ENCODE data around the gene COL5A2. TPM values are rescaled to one million over a fixed set of nuclear protein-coding genes. Genes with fewer than 3 reads are reported as not detected.

COL5A2 gene
- total and polyA plus RNA-seq, 4 donors, result 3.2 to 83.5 (median 9.1) TPM

DNA sequence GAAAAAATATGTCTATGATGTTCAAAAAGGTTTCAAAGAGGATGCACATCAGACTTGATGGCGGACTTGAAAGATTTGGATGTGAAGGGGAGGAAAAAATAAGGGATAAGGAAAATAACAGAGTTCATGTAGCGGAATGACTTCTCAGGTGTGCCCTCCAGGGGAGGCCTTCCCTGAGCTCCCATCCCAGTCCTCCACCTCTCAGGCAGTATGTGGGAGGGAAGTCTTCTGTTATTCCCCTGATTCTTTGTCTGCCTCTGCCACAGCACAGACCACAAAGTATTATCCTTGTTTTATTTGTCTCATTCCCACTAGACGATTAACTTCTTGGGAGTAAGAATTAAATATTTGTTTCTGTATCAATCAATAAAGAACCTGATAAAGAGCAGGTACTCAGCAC is 17.7 kb downstream of the COL5A2 start:
- H3K27ac ChIP-seq (ENCODE audit: low read depth in 1 of 2, low read length in 2 of 2), result no peak overlapping the region
- no peaks in the 10 kb centered on the region for H3K9me3 ChIP-seq (ENCODE audit: control insufficient read depth in 4 of 4, low read length in 3 of 4)
- 75% methylated on average over 3 of the region's 3 CpGs for WGBS
- H3K36me3 ChIP-seq (ENCODE audit: control insufficient read depth in 4 of 4, insufficient read depth in 3 of 4, low read depth in 1 of 4, low read length in 3 of 4), result no peaks in the 10 kb centered on the region
- H3K4me3 ChIP-seq (ENCODE audit: low read depth in 1 of 3, low read length in 3 of 3), result no peak overlapping the region
- H3K4me1 ChIP-seq (ENCODE audit: control insufficient read depth in 4 of 4, insufficient read depth in 4 of 4, low read length in 3 of 4), result peaks cover 0 to 19% (median 14%) of the 10 kb centered on the region in 4 donors
- no peaks in the 10 kb centered on the region for H3K27me3 ChIP-seq (ENCODE audit: control insufficient read depth in 4 of 4, insufficient read depth in 4 of 4, low read length in 3 of 4)
- DNase-seq (ENCODE audit: low spot score), result no peak
- no peak overlapping the region for H3K9ac ChIP-seq (ENCODE audit: low read depth in 1 of 2, low read length in 2 of 2)
- no peak for TF ChIP-seq JUND (IDR thresholded peaks at IDR 0.05)
- no peak for TF ChIP-seq HNF4A (conservative IDR thresholded peaks at IDR 0.05)
- no peak for TF ChIP-seq FOXA1 (IDR thresholded peaks at IDR 0.05)
- TF ChIP-seq HNF4G (IDR thresholded peaks at IDR 0.05), result no peak

DNA sequence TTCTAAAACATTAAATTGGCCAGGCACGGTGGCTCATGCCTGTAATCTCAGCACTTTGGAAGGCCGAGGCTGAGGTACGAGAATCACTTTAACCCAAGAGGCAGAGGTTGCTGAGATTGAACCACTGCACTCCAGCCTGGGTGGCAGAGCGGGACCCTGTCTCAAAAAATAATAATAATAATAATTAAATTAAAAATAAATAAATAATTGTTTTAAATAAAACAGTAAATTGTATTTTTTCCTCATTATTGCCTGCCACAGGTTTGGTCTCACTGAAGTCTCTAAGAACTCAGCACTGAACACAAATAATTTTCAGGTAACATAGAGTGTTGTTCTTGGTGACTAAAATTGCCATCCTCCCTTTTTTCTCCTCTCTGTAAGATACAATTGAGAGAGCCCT is 19.8 kb downstream of the COL5A2 start:
- H3K27ac ChIP-seq (ENCODE audit: low read depth in 1 of 2, low read length in 2 of 2), result no peak overlapping the region
- H3K27me3 ChIP-seq (ENCODE audit: control insufficient read depth in 4 of 4, insufficient read depth in 4 of 4, low read length in 3 of 4), result no peaks in the 10 kb centered on the region
- H3K36me3 ChIP-seq (ENCODE audit: control insufficient read depth in 4 of 4, insufficient read depth in 3 of 4, low read depth in 1 of 4, low read length in 3 of 4), result no peaks in the 10 kb centered on the region
- TF ChIP-seq, protein P1, sequence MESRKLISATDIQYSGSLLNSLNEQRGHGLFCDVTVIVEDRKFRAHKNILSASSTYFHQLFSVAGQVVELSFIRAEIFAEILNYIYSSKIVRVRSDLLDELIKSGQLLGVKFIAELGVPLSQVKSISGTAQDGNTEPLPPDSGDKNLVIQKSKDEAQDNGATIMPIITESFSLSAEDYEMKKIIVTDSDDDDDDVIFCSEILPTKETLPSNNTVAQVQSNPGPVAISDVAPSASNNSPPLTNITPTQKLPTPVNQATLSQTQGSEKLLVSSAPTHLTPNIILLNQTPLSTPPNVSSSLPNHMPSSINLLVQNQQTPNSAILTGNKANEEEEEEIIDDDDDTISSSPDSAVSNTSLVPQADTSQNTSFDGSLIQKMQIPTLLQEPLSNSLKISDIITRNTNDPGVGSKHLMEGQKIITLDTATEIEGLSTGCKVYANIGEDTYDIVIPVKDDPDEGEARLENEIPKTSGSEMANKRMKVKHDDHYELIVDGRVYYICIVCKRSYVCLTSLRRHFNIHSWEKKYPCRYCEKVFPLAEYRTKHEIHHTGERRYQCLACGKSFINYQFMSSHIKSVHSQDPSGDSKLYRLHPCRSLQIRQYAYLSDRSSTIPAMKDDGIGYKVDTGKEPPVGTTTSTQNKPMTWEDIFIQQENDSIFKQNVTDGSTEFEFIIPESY (IDR thresholded peaks at IDR 0.05), result no peak
- TF ChIP-seq FOXA1 (IDR thresholded peaks at IDR 0.05), result no peak
- no peak for TF ChIP-seq FOXA2 (IDR thresholded peaks at IDR 0.05)
- no peak for TF ChIP-seq RAD21 (IDR thresholded peaks at IDR 0.05)
- no peak for TF ChIP-seq RXRA (IDR thresholded peaks at IDR 0.05)
- no peak for TF ChIP-seq GABPA (IDR thresholded peaks at IDR 0.05 in 1 of 2, conservative IDR thresholded peaks at IDR 0.05 in 1 of 2)
- TF ChIP-seq, protein P2, sequence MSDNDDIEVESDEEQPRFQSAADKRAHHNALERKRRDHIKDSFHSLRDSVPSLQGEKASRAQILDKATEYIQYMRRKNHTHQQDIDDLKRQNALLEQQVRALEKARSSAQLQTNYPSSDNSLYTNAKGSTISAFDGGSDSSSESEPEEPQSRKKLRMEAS (IDR thresholded peaks at IDR 0.05), result no peak
- no peak for TF ChIP-seq EGR1 (IDR thresholded peaks at IDR 0.05; ENCODE audit: low read depth in 2 of 2)
- TF ChIP-seq HNF4G (IDR thresholded peaks at IDR 0.05), result no peak
- DNase-seq (ENCODE audit: low spot score), result no peak
- H3K4me1 ChIP-seq (ENCODE audit: control insufficient read depth in 4 of 4, insufficient read depth in 4 of 4, low read length in 3 of 4), result peaks cover 0 to 12% (median 6%) of the 10 kb centered on the region in 4 donors
- no peak overlapping the region for H3K9ac ChIP-seq (ENCODE audit: low read depth in 1 of 2, low read length in 2 of 2)
- H3K4me3 ChIP-seq (ENCODE audit: low read depth in 1 of 3, low read length in 3 of 3), result no peak overlapping the region
- H3K9me3 ChIP-seq (ENCODE audit: control insufficient read depth in 4 of 4, low read length in 3 of 4), result no peaks in the 10 kb centered on the region
- 89% methylated on average over 4 of the region's 4 CpGs for WGBS

DNA sequence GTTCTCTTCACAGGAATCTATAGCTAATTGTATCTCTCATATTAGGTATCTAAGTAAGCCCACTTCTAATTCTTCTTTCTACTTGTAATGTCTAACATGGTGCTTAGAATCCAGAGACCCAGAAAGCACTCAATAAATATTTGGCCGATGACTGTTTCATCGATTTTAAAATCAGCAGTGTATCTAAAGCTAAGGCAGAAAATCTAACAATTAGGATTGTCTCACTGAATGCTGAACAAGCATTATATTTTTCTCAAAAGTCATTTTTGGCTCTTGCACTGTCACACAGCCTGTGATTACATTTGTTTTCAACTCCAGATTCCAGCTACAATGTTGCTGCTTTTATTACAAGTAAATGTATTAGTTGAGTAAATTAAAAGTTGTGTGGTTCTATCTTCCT is 20.3 kb downstream of the COL5A2 start:
- WGBS, result 41% methylated on average over 2 of the region's 2 CpGs
- H3K9ac ChIP-seq (ENCODE audit: low read depth in 1 of 2, low read length in 2 of 2), result no peak overlapping the region

More for the DNA sequence above, 20.3 kb downstream of the COL5A2 start:
- H3K4me3 ChIP-seq (ENCODE audit: low read depth in 1 of 3, low read length in 3 of 3), result no peak overlapping the region
- DNase-seq (ENCODE audit: low spot score), result no peak
- H3K36me3 ChIP-seq (ENCODE audit: control insufficient read depth in 4 of 4, insufficient read depth in 3 of 4, low read depth in 1 of 4, low read length in 3 of 4), result no peaks in the 10 kb centered on the region
- H3K9me3 ChIP-seq (ENCODE audit: control insufficient read depth in 4 of 4, low read length in 3 of 4), result no peaks in the 10 kb centered on the region
- H3K4me1 ChIP-seq (ENCODE audit: control insufficient read depth in 4 of 4, insufficient read depth in 4 of 4, low read length in 3 of 4), result peaks cover 0 to 11% (median 3%) of the 10 kb centered on the region in 4 donors
- no peaks in the 10 kb centered on the region for H3K27me3 ChIP-seq (ENCODE audit: control insufficient read depth in 4 of 4, insufficient read depth in 4 of 4, low read length in 3 of 4)
- TF ChIP-seq NR2F2 (IDR thresholded peaks at IDR 0.05) (no peak), TAF1 (conservative IDR thresholded peaks at IDR 0.05) (no peak), JUND (IDR thresholded peaks at IDR 0.05) (no peak), EGR1 (IDR thresholded peaks at IDR 0.05; ENCODE audit: low read depth in 2 of 2) (no peak)
- TF ChIP-seq, protein P3, sequence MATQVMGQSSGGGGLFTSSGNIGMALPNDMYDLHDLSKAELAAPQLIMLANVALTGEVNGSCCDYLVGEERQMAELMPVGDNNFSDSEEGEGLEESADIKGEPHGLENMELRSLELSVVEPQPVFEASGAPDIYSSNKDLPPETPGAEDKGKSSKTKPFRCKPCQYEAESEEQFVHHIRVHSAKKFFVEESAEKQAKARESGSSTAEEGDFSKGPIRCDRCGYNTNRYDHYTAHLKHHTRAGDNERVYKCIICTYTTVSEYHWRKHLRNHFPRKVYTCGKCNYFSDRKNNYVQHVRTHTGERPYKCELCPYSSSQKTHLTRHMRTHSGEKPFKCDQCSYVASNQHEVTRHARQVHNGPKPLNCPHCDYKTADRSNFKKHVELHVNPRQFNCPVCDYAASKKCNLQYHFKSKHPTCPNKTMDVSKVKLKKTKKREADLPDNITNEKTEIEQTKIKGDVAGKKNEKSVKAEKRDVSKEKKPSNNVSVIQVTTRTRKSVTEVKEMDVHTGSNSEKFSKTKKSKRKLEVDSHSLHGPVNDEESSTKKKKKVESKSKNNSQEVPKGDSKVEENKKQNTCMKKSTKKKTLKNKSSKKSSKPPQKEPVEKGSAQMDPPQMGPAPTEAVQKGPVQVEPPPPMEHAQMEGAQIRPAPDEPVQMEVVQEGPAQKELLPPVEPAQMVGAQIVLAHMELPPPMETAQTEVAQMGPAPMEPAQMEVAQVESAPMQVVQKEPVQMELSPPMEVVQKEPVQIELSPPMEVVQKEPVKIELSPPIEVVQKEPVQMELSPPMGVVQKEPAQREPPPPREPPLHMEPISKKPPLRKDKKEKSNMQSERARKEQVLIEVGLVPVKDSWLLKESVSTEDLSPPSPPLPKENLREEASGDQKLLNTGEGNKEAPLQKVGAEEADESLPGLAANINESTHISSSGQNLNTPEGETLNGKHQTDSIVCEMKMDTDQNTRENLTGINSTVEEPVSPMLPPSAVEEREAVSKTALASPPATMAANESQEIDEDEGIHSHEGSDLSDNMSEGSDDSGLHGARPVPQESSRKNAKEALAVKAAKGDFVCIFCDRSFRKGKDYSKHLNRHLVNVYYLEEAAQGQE (IDR thresholded peaks at IDR 0.05), result no peak
- no peak overlapping the region for H3K27ac ChIP-seq (ENCODE audit: low read depth in 1 of 2, low read length in 2 of 2)
